Epithelial cell of proximal tubule (primary cell): ENCODE results near the gene LBHD1. TPM values are rescaled to one million over a fixed set of nuclear protein-coding genes. Genes with fewer than 3 reads are reported as not detected.

ENCODE experiments used
- DNase-seq: peaks from one replicate; pipeline ENCODE4 v3.0.0-alpha.2; 2011; ENCODE audit warnings: low read depth
- H3K4me3 ChIP-seq: 2 replicates; pipeline ENCODE4 v1.5.1; 2011; ENCODE audit warnings: low read depth, mild to moderate bottlenecking, low read length
- CTCF ChIP-seq: conservative IDR thresholded peaks from 2 replicates; pipeline ENCODE4 v1.5.1; 2012; ENCODE audit warnings: low read depth, mild to moderate bottlenecking, low read length
- total RNA-seq: library from RNA; depleted of rRNA; stranded (reverse); fragments of >200 nt; gene quantifications from 2 replicates; pipeline ENCODE4 v1.2.3, GENCODE V29; 2015

The LBHD1 gene
- total RNA-seq: 2.2 and 3.0 TPM in 2 replicates

- H3K4me3 ChIP-seq: peak within 1 kb of the TSS; percentile 92
- no peak for DNase-seq
- TF ChIP-seq CTCF: no peak
Measured at GRCh38 chr11:62671608-62672389, at the start of gene LBHD1, which contains the start of gene UQCC3. Gene LBHD1 (minus strand): TSS chr11:62672267. CDS start chr11:62670031, 2,236 bp downstream. Gene UQCC3 (plus strand): TSS chr11:62671673. CDS start chr11:62671746, 73 bp downstream.

- H3K4me3 ChIP-seq: no peak overlapping the region
- no peak for TF ChIP-seq CTCF
- DNase-seq: no peak
Measured at GRCh38 chr11:62719302-62719978, 47.4 kb upstream of the LBHD1 start.

- no peak for DNase-seq
- no peak overlapping the region for H3K4me3 ChIP-seq
- no peak for TF ChIP-seq CTCF
Measured at GRCh38 chr11:62716816-62717215, 44.7 kb upstream of the LBHD1 start.

GRCh38 chr11:62716206-62716605 is 44.1 kb upstream of the LBHD1 start:
- TF ChIP-seq CTCF: no peak
- DNase-seq: no peak

GRCh38 chr11:62715150-62716130 is 43.4 kb upstream of the LBHD1 start:
- TF ChIP-seq CTCF: no peak
- DNase-seq: no peak
- no peak overlapping the region for H3K4me3 ChIP-seq

More at GRCh38 chr11:62716206-62716605, 44.1 kb upstream of the LBHD1 start:
- H3K4me3 ChIP-seq: no peak overlapping the region

GRCh38 chr11:62713343-62713742 is 41.3 kb upstream of the LBHD1 start:
- H3K4me3 ChIP-seq: no peak overlapping the region
- TF ChIP-seq CTCF: no peak
- DNase-seq: no peak
